Aorta (tissue), 5 donors: ENCODE data around the gene ACTR2. TPM values are rescaled to one million over a fixed set of nuclear protein-coding genes. Genes with fewer than 3 reads are reported as not detected.
A peak's percentile ranks its signal among the peaks of the same experiment; 100 is the strongest.

Experiments
- ATAC-seq: fragments of 200-7000 bp; cut with Tn5 transposase; one replicate; pipeline ENCODE4 v1.9.1; 2022; ENCODE audit warnings: moderate library complexity; ENCODE audit not compliant: low FRiP score
- DNase-seq, 2 donors: peaks; one replicate each; pipeline ENCODE4 v3.0.0-alpha.2; 2020
- H3K27ac ChIP-seq, 2 donors: one replicate each; pipeline ENCODE4 v1.5.1; 2013; ENCODE audit warnings: low read length in 2 of 2, mild to moderate bottlenecking in 2 of 2, moderate library complexity in 2 of 2, control low read depth in 1 of 2, inconsistent platforms in 1 of 2, low read depth in 1 of 2
- H3K27me3 ChIP-seq, 2 donors: one replicate each; pipeline ENCODE4 v1.6.1; 2013; ENCODE audit warnings: control low read depth in 1 of 2, low read length in 1 of 2, mild to moderate bottlenecking in 1 of 2, moderate library complexity in 1 of 2; ENCODE audit not compliant: insufficient read depth in 2 of 2, control insufficient read depth in 1 of 2
- H3K36me3 ChIP-seq, 2 donors: one replicate each; pipeline ENCODE4 v1.6.1; 2013; ENCODE audit warnings: control low read depth in 1 of 2, low read length in 1 of 2, mild to moderate bottlenecking in 1 of 2; ENCODE audit not compliant: insufficient read depth in 2 of 2, control insufficient read depth in 1 of 2
- H3K4me1 ChIP-seq, 2 donors: one replicate each; pipeline ENCODE4 v1.6.1; 2013; ENCODE audit warnings: low read length in 2 of 2, control low read depth in 1 of 2, mild to moderate bottlenecking in 1 of 2, moderate library complexity in 1 of 2; ENCODE audit not compliant: insufficient read depth in 2 of 2, control insufficient read depth in 1 of 2
- H3K4me3 ChIP-seq, 2 donors: one replicate each; pipeline ENCODE4 v1.5.1; 2013; ENCODE audit warnings: low read length in 2 of 2, control low read depth in 1 of 2, mild to moderate bottlenecking in 1 of 2
- H3K9me3 ChIP-seq: one replicate; pipeline ENCODE4 v1.6.1; 2013; ENCODE audit warnings: mild to moderate bottlenecking, low read length; ENCODE audit not compliant: control insufficient read depth
- WGBS, 2 donors: extraction: QIAGEN DNeasy Blood & Tissue Kit; methylation state at CpG; one replicate each; pipeline ENCODE4 v1.1.7; 2013; 5-methylcytosine and 5-hydroxymethylcytosine counted together
- intact Hi-C, 2 donors: fragments of 100-400 bp; cut with DNase I; formaldehyde crosslinking; loops; one replicate each; pipeline versions ENCODE4 v1.14.2 to v1.15.0; 2022
- polyA plus RNA-seq, 2 donors: library from polyadenylated mRNA; stranded (reverse); fragments of 200-250 nt; gene quantifications; one replicate each; pipeline ENCODE4 v1.2.3, GENCODE V29; 2013
- total RNA-seq, 2 donors: library from RNA; stranded (reverse); fragmentation: NEBNext Ultra II Directional; extraction: Animal tissue kit (Norgen Biotek cat#: 25700); gene quantifications; one replicate each; pipeline ENCODE4 v1.2.1, GENCODE V29; 2021
- donor health status: healthy with polysubstance abuse.
- donor health status: Bipolar disorder and iron deficiency.
- donor health status: DM: no; HTN: no; CAD: no.
- donor health status: DM: no; HTN: no; CAD: no.
- donor health status: DM: yes; HTN: yes; CAD: no.

Gene ACTR2
- total and polyA plus RNA-seq, 4 donors = 78.1 to 255 (median 183) TPM

GRCh38 chr2:65198737-65199136 lies 28.9 kb upstream of the ACTR2 start:
- Histone ChIP-seq H3K27ac (no peak overlapping the region), H3K4me1 (no peaks in the 10 kb centered on the region), H3K36me3 (no peaks in the 10 kb centered on the region), H3K27me3 (no peaks in the 10 kb centered on the region), H3K4me3 (no peak overlapping the region), H3K9me3 (no peaks in the 10 kb centered on the region)
- no peak for ATAC-seq
- peak in 1 of 2 donors; percentile 58 for DNase-seq
- WGBS, 2 donors = 19 to 28% methylated on average over 2 of the region's 2 CpGs
- intact Hi-C loops = no loop called here

GRCh38 chr2:65199166-65199565 lies 28.5 kb upstream of the ACTR2 start:
- Histone ChIP-seq H3K27ac (no peak overlapping the region), H3K9me3 (no peaks in the 10 kb centered on the region), H3K36me3 (no peaks in the 10 kb centered on the region), H3K4me1 (no peaks in the 10 kb centered on the region), H3K27me3 (no peaks in the 10 kb centered on the region), H3K4me3 (no peak overlapping the region)
- ATAC-seq (no peak), DNase-seq (no peak)
- WGBS, 2 donors = 73 to 86% methylated on average over 2 of the region's 2 CpGs
- intact Hi-C loops = no loop called here

GRCh38 chr2:65199891-65200290 lies 27.7 kb upstream of the ACTR2 start:
- 87 to 94% methylated on average over 3 of the region's 3 CpGs for WGBS, 2 donors

GRCh38 chr2:65204461-65205210 lies 23.0 kb upstream of the ACTR2 start:
- no peak for ATAC-seq
- no peak overlapping the region for H3K4me3 ChIP-seq

More at GRCh38 chr2:65199891-65200290, 27.7 kb upstream of the ACTR2 start:
- DNase-seq (peak in 1 of 2 donors; percentile 58), ATAC-seq (no peak)
- Histone ChIP-seq H3K36me3 (no peaks in the 10 kb centered on the region), H3K27me3 (no peaks in the 10 kb centered on the region), H3K9me3 (no peaks in the 10 kb centered on the region), H3K4me1 (no peaks in the 10 kb centered on the region), H3K27ac (no peak overlapping the region), H3K4me3 (no peak overlapping the region)
- intact Hi-C loops = no loop called here

GRCh38 chr2:65212115-65212514 lies 15.5 kb upstream of the ACTR2 start:
- Histone ChIP-seq H3K4me1 (no peaks in the 10 kb centered on the region), H3K4me3 (no peak overlapping the region), H3K36me3 (no peaks in the 10 kb centered on the region), H3K27ac (no peak overlapping the region), H3K27me3 (no peaks in the 10 kb centered on the region), H3K9me3 (no peaks in the 10 kb centered on the region)
- no peak for ATAC-seq
- WGBS, 2 donors = 91% methylated on average over 3 of the region's 3 CpGs
- intact Hi-C loops = no loop called here
- DNase-seq = no peak

More at GRCh38 chr2:65204461-65205210, 23.0 kb upstream of the ACTR2 start:
- no peaks in the 10 kb centered on the region for H3K36me3 ChIP-seq
- H3K27me3 ChIP-seq = no peaks in the 10 kb centered on the region
- WGBS, 2 donors = 91 to 92% methylated on average over 20 of the region's 20 CpGs
- H3K4me1 ChIP-seq = no peaks in the 10 kb centered on the region
- no peak overlapping the region for H3K27ac ChIP-seq
- intact Hi-C loops = no loop called here
- no peaks in the 10 kb centered on the region for H3K9me3 ChIP-seq
- DNase-seq = no peak

- no peak overlapping the region for H3K4me3 ChIP-seq
- H3K27me3 ChIP-seq = no peaks in the 10 kb centered on the region
- no peaks in the 10 kb centered on the region for H3K4me1 ChIP-seq
- intact Hi-C loops = no loop called here
- H3K9me3 ChIP-seq = no peaks in the 10 kb centered on the region
- no peak overlapping the region for H3K27ac ChIP-seq
- DNase-seq (no peak), ATAC-seq (no peak)
- H3K36me3 ChIP-seq = no peaks in the 10 kb centered on the region
Measured at GRCh38 chr2:65212619-65213018, 15.0 kb upstream of the ACTR2 start.

- no peaks in the 10 kb centered on the region for H3K4me1 ChIP-seq
- 95 to 98% methylated on average over 9 of the region's 9 CpGs for WGBS, 2 donors
Measured at GRCh38 chr2:65213035-65213434, 14.6 kb upstream of the ACTR2 start.

GRCh38 chr2:65214361-65214760 lies 13.3 kb upstream of the ACTR2 start:
- Histone ChIP-seq H3K27me3 (no peaks in the 10 kb centered on the region), H3K36me3 (no peaks in the 10 kb centered on the region)

More at GRCh38 chr2:65213035-65213434, 14.6 kb upstream of the ACTR2 start:
- Histone ChIP-seq H3K9me3 (no peaks in the 10 kb centered on the region), H3K4me3 (no peak overlapping the region), H3K36me3 (no peaks in the 10 kb centered on the region), H3K27me3 (no peaks in the 10 kb centered on the region), H3K27ac (no peak overlapping the region)
- ATAC-seq (no peak), DNase-seq (no peak)
- intact Hi-C loops = no loop called here

GRCh38 chr2:65214843-65215242 lies 12.8 kb upstream of the ACTR2 start:
- Histone ChIP-seq H3K36me3 (no peaks in the 10 kb centered on the region), H3K4me1 (no peaks in the 10 kb centered on the region), H3K9me3 (no peaks in the 10 kb centered on the region), H3K27ac (no peak overlapping the region), H3K27me3 (no peaks in the 10 kb centered on the region), H3K4me3 (no peak overlapping the region)
- DNase-seq (no peak), ATAC-seq (no peak)
- 94 to 96% methylated on average over 2 of the region's 2 CpGs for WGBS, 2 donors
- intact Hi-C loops = no loop called here

More at GRCh38 chr2:65214361-65214760, 13.3 kb upstream of the ACTR2 start:
- no peaks in the 10 kb centered on the region for H3K4me1 ChIP-seq
- DNase-seq (no peak), ATAC-seq (no peak)
- H3K27ac ChIP-seq = no peak overlapping the region
- H3K9me3 ChIP-seq = no peaks in the 10 kb centered on the region
- H3K4me3 ChIP-seq = no peak overlapping the region
- intact Hi-C loops = no loop called here
- 71 to 72% methylated on average over 1 of the region's 1 CpG for WGBS, 2 donors
